NB4 (cell line): ENCODE results near the gene MORN1.

Experiments used
- CTCF ChIP-seq: IDR thresholded peaks from one replicate; pipeline ENCODE4 v1.5.1; 2012; ENCODE audit warnings: low read depth, low read length
- MAX ChIP-seq: IDR thresholded peaks from 2 replicates; pipeline ENCODE4 v1.6.1; 2011; ENCODE audit warnings: low read depth, low read length
- POLR2A ChIP-seq: IDR thresholded peaks from 2 replicates; pipeline ENCODE4 v1.6.1; 2011; ENCODE audit warnings: mild to moderate bottlenecking; ENCODE audit not compliant: insufficient read length; ENCODE audit errors: extremely low read depth

- TF ChIP-seq POLR2A (no peak), CTCF (no peak), MAX (no peak)
These were observed 39.6 kb downstream of the MORN1 start for GRCh38 chr1:2351723-2352122.
